HEK293 (cell line): ENCODE data around the gene SPIRE2.

Experiments used
- CTCF ChIP-seq: fragments of 450-650 bp; formaldehyde crosslinking; IDR thresholded peaks from 2 replicates; pipeline ENCODE4 v1.5.1; 2016; ENCODE audit warnings: missing biosample characterization, missing genetic modification characterization
- KLF17 ChIP-seq: fragments of 450-650 bp; formaldehyde crosslinking; IDR thresholded peaks from 2 replicates; pipeline ENCODE4 v1.5.1; 2016; ENCODE audit warnings: missing biosample characterization, missing genetic modification characterization
- PATZ1 ChIP-seq: fragments of 450-650 bp; formaldehyde crosslinking; IDR thresholded peaks from 2 replicates; pipeline ENCODE4 v1.5.1; 2016; ENCODE audit warnings: missing biosample characterization, missing genetic modification characterization
- PRDM1 ChIP-seq: fragments of 450-650 bp; formaldehyde crosslinking; IDR thresholded peaks from 2 replicates; pipeline ENCODE4; 2016; ENCODE audit warnings: missing biosample characterization, missing genetic modification characterization
- REPIN1 ChIP-seq: fragments of 450-650 bp; formaldehyde crosslinking; IDR thresholded peaks from 2 replicates; pipeline ENCODE4 v1.5.1; 2017; ENCODE audit warnings: missing biosample characterization, missing genetic modification characterization, low read depth
- ZBTB44 ChIP-seq: fragments of 450-650 bp; IDR thresholded peaks from 2 replicates; pipeline ENCODE4 v1.5.1; 2018; ENCODE audit warnings: missing biosample characterization, mild to moderate bottlenecking, missing genetic modification characterization
- ZNF132 ChIP-seq: fragments of 450-650 bp; formaldehyde crosslinking; IDR thresholded peaks from 2 replicates; pipeline ENCODE4 v1.5.1; 2017; ENCODE audit warnings: missing biosample characterization, missing genetic modification characterization, borderline replicate concordance
- ZNF26 ChIP-seq: fragments of 450-650 bp; formaldehyde crosslinking; IDR thresholded peaks from 2 replicates; pipeline ENCODE4 v1.5.1; 2016; ENCODE audit warnings: missing biosample characterization, missing genetic modification characterization
- ZNF280C ChIP-seq: fragments of 450-650 bp; formaldehyde crosslinking; IDR thresholded peaks from 2 replicates; pipeline ENCODE4 v1.5.1; 2016; ENCODE audit warnings: missing biosample characterization, missing genetic modification characterization
- ZNF48 ChIP-seq: fragments of 450-650 bp; formaldehyde crosslinking; IDR thresholded peaks from 2 replicates; pipeline ENCODE4 v1.5.1; 2016; ENCODE audit warnings: missing biosample characterization, missing genetic modification characterization
- ZNF571 ChIP-seq: fragments of 450-650 bp; formaldehyde crosslinking; IDR thresholded peaks from 2 replicates; pipeline ENCODE4 v1.5.0; 2017; ENCODE audit warnings: missing biosample characterization, missing genetic modification characterization
- ZNF596 ChIP-seq: fragments of 450-650 bp; IDR thresholded peaks from 2 replicates; pipeline ENCODE4 v1.5.0; 2018; ENCODE audit warnings: missing biosample characterization, mild to moderate bottlenecking, missing genetic modification characterization, moderate library complexity
- ZNF600 ChIP-seq: fragments of 450-650 bp; formaldehyde crosslinking; IDR thresholded peaks from 2 replicates; pipeline ENCODE4 v1.5.1; 2016; ENCODE audit warnings: missing biosample characterization, missing genetic modification characterization
- ZNF658 ChIP-seq: fragments of 450-650 bp; formaldehyde crosslinking; IDR thresholded peaks from 2 replicates; pipeline ENCODE4; 2016; ENCODE audit warnings: missing biosample characterization, missing genetic modification characterization
- ZNF692 ChIP-seq: fragments of 450-650 bp; formaldehyde crosslinking; IDR thresholded peaks from 2 replicates; pipeline ENCODE4 v1.5.1; 2016; ENCODE audit warnings: missing biosample characterization, missing genetic modification characterization
- ZSCAN4 ChIP-seq: fragments of 450-650 bp; formaldehyde crosslinking; IDR thresholded peaks from 2 replicates; pipeline ENCODE4 v1.5.1; 2017; ENCODE audit warnings: missing biosample characterization, missing genetic modification characterization

Gene SPIRE2

GRCh38 chr16:89909777-89910716, 81.8 kb downstream of the SPIRE2 start (continued):
- TF ChIP-seq ZNF48 (no peak), ZBTB44 (tag by site-specific recombination) (no peak), ZNF600 (tag by site-specific recombination) (no peak), ZNF132 (tag by site-specific recombination) (no peak), ZNF280C (tag by site-specific recombination) (no peak), CTCF (peak; percentile 79), ZNF571 (tag by site-specific recombination) (no peak), ZNF26 (tag by site-specific recombination) (no peak), ZNF692 (tag by site-specific recombination) (peak; percentile 75), REPIN1 (tag by site-specific recombination) (no peak), ZNF658 (tag by site-specific recombination) (no peak), ZNF596 (no peak), KLF17 (tag by site-specific recombination) (peak; percentile 52; the same call in 1 of the 2 replicates), PATZ1 (tag by site-specific recombination) (peak; percentile 40; the same call in 1 of the 2 replicates), ZSCAN4 (tag by site-specific recombination) (no peak), PRDM1 (no peak)
- TF ChIP-seq, all 188 proteins: peak for 16
